GM21576 (cell line): ENCODE results near the gene TMEM234.
"Not testable (repeated sequence)": the region's sequence is repeated elsewhere in the genome, so short reads cannot be mapped to it uniquely, and the experiment has no call there.

Source experiments
- ATAC-seq: cut with Tn5 transposase; IDR thresholded peaks from one replicate; pipeline ENCODE4 v1.9.1; 2021; ENCODE audit warnings: mild to moderate bottlenecking, moderate library complexity; ENCODE audit not compliant: unreplicated experiment

The TMEM234 gene

GRCh38 chr1:32221980-32222755 is at the start of gene TMEM234, which contains the start of gene EIF3I:
TSS of gene TMEM234 (minus strand) at chr1:32222353. CDS start at chr1:32222322, 31 bp downstream.
TSS of gene EIF3I (plus strand) at chr1:32222407. CDS start at chr1:32222442, 35 bp downstream.
- ATAC-seq = peak; percentile 94

DNA sequence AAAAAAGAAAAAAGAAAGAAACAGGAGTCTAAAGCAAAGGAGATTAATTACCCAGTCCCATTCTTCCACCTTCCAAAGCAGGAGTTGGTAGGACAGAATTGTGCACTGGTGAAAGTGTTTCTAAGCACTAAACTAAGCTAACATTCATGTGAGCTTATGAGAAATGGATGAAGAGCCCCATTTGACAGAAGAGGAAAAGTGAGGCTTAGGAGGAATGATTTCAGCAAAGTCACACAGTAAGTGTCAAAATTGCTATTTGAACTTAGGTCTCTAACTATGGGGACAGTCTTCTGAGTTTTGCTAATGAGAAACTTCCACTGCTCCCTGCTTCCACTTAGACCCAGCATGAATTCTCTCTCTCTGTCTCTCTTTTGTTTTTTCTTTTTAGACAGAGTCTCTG is 47.6 kb upstream of the TMEM234 start:
- ATAC-seq = no peak

DNA sequence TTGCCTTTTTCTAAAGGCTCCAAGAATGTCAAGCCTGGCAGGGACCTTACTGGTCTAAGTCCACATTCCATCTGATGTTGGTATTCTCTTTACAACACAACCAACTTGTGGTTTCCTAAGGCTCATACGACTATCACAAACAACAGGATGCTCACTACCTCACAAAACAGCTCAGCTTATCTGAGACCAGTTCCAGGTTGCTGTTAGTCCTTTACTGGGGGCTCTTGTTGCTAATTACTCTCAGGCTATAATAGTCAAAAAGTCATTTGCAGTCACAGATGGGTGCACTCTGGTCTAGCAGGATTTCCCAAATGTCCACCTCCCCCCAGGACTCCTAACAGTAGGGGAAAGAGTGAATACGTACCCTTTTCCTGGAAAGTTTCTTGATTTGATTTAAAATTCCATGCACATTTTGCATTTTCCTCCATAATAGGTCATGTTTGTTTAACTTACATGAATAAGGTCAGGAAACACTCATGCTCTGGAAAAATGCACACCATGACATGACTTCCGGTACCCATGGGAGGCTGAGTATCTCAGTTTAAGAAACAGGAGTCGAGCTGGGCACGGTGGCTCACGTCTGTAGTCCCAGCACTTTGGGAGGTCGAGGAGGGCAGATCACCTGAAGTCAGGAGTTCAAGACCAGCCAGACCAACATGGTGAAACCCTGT is 44.9 kb upstream of the TMEM234 start:
- ATAC-seq = no peak

GRCh38 chr1:32265846-32266245 is 43.7 kb upstream of the TMEM234 start:
- no peak for ATAC-seq

- ATAC-seq = peak; percentile 52
These were observed 41.6 kb upstream of the TMEM234 start for GRCh38 chr1:32263744-32264143.

- not testable (repeated sequence) for ATAC-seq
These were observed 41.1 kb upstream of the TMEM234 start for GRCh38 chr1:32263236-32263593.

DNA sequence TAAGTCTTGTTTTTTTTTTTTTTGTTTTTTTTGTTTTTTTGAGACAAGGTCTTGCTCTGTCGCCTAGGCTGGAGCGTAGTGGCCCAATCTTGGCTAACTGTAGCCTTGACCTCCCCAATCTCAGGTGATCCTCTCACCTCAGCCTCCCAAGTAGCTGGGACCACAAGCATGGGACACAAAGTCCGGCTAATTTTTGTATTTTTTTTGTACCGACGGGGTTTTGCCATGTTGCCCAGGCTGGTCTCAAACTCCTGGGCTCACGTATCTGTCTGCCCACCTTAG is 35.0 kb upstream of the TMEM234 start:
- no peak for ATAC-seq

DNA sequence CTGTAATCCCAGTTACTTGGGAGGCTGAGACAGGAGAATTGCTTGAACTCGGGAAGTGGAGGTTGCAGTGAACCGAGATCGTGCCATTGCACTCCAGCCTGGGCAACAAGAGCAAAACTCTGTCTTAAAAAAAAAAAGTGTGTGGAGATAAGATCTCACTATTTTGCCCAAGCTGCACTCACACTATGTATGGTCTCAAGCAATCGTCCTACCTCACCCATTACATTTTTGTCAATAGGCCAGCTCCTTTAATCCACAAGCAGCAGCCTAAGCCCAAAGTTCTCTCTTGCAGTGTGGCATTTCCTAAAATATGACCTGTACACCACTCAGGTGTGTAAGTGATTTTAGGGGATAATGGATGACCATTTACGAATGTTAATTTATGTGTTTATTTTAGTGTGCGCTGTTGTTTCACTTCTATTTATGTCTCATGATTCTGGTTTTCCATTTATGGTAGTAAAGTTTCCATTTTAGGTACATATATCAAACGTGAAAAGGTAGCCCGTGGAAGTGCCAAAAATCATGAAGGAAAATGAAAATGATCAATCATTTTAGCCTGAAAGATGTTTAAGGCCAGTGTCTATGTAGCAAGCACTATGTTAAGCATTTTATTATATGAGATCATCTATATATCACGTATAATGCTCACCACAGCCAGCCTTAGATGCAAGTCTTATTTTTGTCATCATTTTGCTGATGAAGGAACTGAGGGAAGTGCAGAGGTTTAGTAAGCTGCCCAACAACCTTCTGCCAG is 34.5 kb upstream of the TMEM234 start:
- ATAC-seq = no peak

GRCh38 chr1:32255072-32256071 is 33.2 kb upstream of the TMEM234 start:
- ATAC-seq = no peak

- no peak for ATAC-seq
These were observed 29.0 kb upstream of the TMEM234 start, which contains the start of gene LCK for GRCh38 chr1:32250893-32251716. TSS of gene LCK (plus strand) at chr1:32251265. CDS start at chr1:32274330, 23,065 bp downstream.

- ATAC-seq = peak; percentile 49
These were observed 27.8 kb upstream of the TMEM234 start for GRCh38 chr1:32249831-32250525.

- peak; percentile 30 for ATAC-seq
These were observed 26.1 kb upstream of the TMEM234 start for GRCh38 chr1:32247983-32248889.

- ATAC-seq = no peak
These were observed 25.3 kb upstream of the TMEM234 start for GRCh38 chr1:32247452-32247851.

DNA sequence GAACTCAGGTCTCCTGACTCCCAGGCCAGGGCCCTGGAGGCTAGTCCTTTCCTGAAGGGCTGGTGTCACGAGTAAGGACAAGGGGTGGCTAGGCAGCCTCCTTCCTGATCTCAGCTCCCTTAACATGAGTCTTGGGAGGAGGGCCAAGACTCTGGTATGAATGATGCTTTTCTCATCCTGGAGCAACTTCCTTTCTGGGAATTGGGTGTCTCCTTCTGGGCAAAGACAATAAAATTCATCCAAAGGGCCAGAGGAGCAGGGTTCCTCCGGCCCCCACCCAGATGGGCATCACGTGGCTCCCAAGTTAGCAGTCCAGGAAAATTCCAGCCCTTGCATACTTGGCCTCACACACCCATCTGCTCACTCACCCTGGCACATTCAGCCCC is 24.7 kb upstream of the TMEM234 start, which contains the start of gene FAM167B:
FAM167B (plus strand) TSS at position 335 of the 386 bp plus-strand sequence. CDS start 200 bp downstream, outside the sequence.
- no peak for ATAC-seq

- no peak for ATAC-seq
These were observed 20.2 kb upstream of the TMEM234 start for GRCh38 chr1:32242341-32242851.

DNA sequence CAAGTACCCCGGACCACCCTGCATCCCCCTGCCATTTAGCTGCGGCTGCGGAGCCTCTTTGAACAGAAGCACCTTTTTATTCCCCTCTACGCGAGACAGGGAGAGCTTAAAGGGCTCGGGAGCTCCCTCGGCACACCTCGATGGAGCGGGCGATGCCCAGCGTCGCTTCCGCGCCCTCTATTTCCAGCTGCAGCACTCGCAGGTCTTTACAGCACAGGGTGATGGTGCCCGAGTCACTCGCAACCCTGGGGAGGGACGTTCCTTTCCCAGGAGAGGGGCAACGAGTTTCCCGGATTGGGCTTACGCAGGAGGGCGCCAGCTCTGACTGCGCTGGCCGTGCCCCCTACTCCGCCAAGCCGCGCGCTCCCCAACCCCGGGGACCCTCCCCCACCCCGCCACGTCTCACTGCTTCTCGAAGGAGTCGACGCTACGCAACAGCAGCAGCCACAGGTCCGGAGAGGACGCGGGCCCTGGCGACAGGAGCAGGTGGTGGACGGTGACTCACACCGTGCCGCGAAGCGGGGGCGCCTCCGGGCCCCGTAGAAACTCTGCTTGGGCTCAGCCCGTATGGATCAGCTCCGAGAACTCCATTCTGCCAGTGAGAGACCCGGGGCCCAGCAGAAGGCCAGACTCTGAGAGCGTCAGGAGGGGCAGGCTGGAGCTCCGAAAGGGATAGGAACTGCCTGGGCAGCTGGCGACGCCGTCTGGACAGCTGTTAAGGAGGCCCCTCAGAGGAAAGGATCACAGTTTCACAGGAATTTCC is 19.0 kb upstream of the TMEM234 start:
- ATAC-seq = no peak
